ENCODE data around the gene TENM3.

TENM3 gene

DNA sequence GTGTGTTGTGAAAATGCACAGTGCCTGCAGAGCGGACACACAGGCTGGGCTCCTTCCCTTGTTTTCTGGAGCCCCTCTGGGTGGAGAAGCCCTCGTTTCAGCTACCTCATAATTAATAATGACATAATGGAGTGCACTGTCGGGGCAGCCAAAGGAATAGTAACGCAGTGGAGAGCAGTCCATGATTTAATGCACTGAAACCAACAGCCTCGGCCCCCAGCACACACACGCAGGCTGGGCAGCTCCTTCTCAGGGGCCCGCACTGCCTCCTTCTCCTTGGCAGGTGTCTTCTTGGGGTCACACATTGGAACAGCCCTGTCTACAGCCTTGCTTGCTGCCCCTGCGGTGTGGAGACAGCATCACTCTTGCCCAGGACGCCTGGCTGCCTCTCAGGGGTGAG, 584.8 kb downstream of the TENM3 start:
- no peak for DNase-seq

DNA sequence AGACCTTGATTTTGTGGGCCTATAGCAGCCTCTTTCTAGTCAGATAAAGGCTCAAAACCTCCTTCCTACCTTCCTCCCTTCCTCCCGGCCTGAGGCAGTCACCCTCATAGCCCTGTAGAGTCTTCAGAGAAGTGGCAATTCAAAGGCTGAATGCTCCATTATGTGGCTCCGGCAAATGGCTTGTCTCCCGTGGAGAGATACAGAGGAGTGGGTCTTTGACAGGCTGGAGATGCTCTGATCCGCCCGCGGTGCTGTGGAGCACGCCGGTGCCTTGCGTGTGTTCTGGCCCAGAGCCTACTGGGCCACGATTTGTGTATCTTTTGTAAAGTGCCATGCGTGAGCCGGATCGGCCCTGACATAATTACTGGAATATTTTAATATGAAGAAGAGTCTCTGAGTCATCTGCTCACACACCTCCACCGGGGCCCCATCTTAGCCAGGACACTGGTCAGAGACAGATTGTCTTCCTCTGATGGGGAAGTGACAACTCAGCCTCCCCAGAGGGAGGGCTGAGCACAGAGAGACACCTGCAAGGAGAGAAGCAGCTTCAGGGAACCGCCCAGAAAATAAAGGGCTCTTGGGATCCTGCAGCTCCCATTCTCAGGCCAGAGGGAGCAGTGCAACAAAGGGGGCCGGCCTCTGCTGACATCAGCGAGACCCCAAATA, 585.3 kb downstream of the TENM3 start:
- peak; percentile 11 for DNase-seq

DNA sequence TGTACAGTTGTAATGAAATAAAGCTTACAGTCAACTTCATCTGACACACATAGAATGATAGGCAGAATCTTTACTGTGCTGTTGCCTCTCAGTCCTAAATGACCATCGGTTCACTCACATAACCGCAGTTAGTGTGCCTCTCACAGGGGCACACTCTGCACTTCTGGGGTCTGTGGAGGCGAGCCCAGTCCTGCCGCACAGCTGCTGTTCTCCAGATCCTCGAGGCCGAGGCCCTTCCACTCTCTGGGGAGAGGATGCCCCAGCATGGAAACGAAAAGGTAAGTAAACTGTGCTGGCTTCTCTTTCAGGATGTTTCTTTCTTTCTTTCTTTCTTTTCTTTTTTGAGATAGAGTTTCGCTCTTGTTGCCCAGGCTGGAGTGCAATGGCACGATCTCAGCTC, 586.0 kb downstream of the TENM3 start:
- no peak for DNase-seq

DNA sequence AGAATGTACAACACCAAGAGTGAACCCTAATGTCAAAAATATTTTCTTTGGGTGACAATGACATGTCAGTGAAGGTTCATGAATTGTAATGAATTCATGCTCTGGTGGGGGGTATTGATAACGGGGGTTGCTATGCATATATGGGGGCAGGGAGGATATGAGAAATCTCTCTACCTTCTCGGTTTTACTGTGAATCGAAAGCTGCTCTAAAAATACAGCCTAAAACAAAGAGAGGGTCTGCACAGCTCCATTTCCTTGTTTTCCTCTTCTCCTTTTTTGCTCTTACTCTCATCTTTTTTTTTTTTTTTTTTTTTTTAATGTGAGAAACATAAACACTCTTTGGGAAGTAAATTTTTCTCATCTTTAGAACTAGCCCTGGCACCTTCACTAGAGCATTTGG, 588.2 kb downstream of the TENM3 start:
- DNase-seq, result no peak

DNA sequence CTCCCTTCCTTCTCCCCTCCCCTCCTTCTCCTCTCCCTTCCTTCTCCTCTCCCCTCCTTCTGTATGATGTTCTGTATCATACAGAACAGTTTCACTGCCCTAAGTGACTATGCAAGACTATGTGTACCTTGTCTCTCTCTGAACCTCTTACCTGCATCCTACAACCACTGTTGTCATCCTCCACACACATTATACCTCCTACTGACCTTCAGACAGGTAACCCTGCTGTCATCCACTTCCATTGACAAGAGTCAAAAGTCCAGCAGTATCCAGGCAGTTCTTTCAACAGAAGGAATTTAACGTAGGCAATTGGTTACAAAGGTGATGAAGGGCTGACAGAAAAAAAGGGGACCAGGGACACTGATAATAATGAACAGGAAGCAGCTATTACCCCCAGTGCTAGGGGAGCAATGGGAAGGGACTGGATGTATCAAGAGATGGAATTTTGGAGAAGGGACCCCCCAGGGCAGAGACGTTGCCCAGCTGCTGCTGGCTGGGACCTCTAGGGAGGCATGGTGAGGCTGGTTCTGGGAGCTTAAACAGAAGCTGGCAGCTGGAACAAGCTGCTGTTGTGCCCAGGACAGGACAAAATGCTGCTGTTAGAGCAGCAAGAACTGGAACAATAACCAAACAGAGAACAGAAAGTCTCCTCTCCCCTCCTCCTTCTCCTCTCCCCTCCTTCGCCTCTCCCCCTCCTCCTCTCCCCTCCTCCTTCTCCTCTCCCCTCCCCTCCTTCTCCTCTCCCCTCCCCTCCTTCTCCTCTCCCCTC, 589.3 kb downstream of the TENM3 start:
- DNase-seq, result no peak

DNA sequence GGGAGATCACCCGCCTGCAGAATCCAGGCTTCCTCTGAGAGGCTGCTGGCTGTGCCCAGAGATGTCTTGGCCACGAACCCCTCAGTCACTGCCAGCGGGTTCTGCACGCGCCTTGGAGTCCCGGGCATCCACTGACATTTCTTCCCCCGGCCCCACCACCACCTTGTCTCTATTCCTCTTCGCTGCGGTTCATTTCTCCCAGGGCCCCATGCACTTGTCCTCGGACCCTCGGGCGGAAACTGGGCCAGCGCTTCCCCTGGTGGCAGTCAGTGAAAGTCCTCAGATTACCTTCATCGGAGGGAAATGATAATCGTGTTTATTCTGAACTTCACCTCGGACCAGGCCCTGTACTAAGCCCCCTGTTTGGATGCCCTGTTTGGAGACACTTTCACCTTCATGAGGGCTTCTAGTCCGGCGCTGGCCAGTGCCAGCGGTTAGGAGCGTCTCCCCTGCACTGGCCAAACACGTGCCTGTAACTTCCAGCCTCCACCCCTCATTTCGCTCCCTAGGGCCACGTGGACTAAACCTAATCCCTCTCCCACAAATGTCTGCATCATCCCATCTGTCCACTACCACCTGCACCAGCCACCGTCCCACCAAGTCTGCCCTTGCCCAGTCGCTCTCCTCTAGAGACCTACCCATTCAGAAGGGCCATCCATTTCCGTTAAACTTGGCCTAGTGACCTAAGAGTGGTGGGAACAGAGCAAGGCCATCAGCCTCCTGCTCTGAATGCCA, 592.0 kb downstream of the TENM3 start:
- no peak for DNase-seq

DNA sequence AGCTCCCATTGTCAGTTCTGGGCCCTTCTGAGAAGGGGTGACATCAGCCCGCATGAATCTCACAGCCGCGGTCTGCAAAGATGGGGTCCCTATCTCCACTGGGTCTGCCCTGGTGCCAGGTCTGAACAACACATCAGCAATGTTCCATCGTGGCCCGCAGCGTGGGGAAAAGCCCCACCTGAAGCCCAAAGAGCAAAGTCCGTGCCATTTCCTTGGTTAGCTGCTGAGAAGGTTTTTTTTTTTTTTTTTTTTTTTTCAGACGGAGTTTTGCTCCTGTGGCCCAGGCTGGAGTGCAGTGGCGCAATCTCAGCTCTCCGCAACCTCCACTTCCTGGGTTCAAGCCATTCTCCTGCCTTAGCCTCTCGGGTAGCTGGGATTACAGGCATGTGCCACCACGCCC, 594.6 kb downstream of the TENM3 start:
- DNase-seq, result no peak

DNA sequence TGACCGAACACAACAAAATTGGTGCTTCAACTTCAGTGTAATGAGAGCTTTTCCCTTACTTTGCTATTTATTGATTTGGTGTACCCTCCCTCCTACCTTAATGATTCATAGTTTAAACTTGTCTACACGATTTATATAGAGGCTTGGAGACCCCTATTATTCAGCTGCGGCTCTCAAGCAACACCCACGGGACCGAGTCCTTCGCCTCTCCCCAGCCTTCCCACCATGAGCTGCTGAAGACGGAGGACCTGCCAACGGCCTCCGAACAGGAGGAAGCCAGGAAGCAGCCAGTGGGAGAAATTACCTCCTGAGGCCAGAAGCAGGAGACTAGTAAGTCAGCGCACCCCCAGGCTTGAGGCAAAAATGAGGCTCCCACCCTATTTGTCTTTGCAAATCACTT, 595.3 kb downstream of the TENM3 start:
- DNase-seq, result no peak

DNA sequence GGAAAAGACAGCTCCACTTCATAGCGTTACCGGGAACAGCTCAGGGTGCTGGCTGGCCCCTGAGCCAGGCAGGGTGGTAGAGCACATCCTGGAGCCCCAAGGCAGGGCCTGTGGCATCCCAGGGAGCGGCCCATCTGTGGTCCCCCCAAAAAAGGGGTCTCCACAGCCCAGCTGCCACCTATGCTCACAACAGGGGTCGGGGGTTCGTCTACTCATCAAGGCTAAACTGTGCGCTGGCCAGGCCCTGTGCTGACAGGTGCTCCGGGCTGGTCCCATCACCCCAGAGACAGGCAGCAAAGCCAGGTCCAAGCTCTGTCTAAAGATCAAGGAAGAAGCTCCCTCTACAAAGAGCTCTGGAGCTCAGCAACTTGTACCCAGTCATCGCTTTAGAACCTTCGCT, 596.1 kb downstream of the TENM3 start:
- no peak for DNase-seq

DNA sequence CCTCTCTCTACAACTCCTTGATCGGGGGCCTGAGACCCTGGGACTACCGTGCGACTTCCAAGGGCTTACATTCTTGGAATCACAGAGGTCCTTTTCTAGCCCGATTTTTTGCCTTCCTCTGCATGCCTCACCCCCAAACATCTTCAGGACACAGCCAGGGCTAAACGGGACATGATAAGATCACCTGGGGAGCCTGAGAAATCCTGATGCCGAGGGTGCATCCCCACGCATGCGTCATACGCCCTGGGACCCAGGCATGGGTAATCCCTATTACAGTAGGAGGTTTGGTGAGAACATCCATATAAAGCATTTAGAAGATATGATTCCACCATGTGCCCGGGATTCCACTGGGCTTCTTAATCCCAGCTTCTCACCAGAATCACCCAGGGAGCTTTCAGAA, 596.9 kb downstream of the TENM3 start:
- no peak for DNase-seq

DNA sequence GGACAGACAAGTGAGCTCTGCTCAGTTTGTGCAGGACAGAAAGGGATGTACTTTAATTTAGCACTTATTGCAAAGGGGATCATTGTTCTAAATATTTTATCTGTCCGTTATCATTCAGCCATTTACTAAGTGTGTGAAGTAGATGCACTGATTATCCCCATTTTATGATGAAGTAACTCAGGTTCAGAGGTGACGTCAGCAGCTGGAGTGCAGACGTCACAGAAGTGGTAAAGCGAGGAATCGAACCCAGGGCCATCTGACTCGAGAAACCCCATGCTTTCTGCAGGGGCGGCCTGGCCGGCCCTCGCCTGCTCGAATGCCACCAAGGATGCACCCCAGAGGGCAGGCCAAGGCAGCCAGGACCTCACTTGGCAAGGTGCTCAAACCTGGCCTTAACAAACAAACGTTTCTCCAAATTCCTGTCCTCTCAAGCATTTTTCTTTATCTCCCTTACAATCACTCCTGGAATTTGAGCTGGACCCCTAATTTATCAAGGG, 599.0 kb downstream of the TENM3 start:
- no peak for DNase-seq

DNA sequence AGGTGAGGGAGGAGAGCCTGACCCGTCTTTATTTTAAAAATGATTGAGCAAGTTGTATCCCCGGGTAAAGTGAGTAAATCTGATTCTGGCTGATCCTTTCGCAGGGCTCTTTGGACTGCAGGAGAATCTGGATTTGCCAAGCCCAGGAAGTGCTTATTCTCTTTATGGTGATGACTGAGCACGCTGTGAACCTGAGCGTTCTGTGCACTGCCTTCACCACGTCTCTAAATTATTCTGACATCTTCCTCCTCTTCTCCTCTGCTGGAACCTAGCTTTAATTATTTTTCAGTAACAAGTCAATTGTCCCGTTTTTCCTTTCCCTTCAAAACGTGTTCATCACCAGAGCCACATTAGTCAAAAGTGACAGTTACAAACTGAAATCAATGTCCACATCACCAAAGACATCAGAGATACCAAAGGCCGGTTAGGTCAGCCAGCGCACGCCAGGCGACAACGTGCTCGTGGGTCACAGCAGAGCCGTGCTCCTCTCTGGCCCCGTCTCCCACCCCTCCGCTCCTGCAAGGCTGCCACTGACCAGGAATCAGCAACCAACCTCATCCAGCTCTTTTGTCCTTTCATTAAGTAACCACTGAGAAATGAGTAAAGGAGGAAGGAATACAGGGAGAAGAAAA, 599.7 kb downstream of the TENM3 start:
- no peak for DNase-seq

DNA sequence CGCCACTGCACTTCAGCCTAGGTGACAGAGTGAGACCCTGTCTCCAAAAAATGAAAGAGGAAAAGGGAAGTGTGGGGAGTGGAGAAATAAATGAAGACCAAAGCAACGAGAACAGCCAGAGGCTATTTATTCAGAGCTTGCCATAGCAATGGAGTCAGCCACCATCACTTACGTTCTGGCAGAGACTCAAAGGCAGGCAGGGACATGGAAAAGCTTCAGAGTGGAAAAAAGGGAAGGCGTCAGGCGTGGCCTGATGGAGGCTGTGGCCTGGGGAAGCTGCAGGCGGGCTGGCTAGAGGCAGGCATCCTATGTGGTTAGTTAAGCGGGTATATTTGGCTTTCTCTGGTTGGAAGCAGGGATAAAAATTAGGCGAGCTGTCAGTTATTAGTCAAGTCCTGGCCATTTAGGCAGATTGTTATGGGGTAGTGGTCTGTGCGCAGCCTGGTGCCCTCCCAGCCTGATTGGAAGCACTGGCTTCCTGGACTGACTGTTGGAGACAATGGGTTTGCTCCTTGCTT, 600.7 kb downstream of the TENM3 start:
- no peak for DNase-seq

DNA sequence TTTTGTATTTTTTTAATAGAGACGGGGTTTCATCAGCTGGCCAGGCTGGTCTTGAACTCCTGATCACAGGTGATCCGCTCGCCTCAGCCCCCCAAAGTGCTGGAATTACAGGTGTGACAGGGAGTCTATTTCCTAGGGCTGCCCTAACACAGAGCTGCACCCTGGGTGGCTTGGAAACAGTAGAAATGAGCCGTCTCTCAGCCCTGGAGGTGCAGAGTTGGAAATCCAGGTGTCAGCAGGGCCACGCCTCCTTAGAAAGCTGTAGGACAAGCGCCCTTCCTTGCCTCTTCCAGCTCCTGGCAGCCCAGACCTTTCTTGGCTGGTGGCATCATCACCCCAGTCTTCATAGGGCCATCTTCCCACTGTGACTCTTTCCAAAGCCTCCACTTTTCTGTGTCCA, 602.4 kb downstream of the TENM3 start:
- DNase-seq, result no peak

DNA sequence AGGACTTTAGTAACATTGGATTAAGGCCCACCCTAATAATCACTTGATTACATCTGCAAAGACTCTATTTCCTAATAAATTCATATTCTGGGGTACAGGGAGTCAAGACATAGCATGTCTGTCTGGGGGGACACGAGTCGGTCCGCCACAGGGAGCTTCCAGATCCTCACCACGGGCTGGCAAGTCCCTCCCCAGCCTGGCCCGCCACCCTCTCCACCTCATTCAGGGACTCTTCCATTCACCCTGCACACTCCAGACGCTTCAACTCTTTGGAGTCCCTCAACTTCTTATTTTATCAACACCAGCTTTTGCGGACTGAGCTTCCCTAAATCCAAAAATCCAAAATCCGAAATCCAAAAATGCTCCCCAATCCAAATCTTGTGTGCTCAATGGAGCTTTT, 602.8 kb downstream of the TENM3 start:
- DNase-seq, result no peak

DNA sequence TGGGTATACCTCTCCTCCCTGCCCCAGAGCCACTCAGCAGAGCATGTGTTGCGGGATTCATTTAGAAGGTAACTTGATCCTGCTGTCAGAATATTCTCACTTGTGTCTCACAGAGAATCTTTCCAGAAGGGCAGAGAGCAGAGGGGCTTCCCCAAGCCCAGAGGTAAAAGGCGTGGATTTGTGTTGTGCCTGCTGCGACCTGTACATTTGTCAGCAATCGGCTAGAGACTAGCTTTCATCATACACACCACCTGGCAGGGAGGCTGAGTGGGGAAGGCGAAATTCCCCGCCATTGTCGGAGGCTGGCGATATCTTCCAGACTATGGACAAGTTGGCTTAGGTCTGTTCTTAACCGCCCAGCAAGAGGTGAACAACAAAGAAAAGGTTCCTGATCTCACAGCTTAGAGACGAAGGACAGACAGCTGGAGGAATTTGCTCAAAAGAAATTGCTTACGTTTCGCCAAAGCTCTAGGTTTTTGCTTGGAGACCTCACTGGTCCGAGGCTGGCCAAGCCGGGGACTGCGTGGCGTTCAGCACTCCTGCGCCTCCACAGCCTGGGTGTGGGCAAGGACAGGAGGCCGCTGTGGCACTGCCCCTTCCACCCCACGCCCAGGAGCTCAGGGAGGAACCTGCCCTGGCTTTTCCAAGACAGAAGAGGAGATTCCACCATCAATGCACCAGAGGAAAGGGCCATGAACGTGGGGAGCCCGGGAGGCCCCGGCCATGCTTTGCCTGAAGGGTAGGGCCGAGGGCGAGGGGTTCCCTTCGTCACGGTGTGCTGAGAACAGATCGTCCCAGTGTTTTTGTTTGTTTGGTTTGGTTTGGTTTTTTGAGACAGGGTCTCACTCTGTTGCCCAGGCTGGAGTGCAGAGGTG, 604.6 kb downstream of the TENM3 start:
- no peak for DNase-seq

DNA sequence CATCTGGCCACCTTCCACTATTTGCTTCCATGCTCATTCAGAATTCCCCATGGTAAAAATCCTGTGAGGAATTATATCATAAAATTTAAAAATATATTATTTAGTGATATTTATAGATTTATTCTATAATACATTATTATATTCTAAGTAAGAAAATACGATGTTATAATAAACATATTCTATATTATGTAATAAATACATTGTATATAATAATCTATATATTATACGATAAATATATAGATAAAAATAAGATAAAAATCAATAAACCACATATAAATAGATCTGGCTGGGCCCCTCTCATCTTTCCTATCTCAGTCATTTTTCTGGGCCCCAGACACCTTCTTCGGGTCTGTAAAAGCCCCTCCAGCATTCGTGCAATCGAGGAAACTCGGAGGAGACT, 605.5 kb downstream of the TENM3 start:
- no peak for DNase-seq
